Nephron (organoid): Measurements from ENCODE around the gene MRPL49.

Source experiments
- H3K27ac Mint-ChIP-seq, 3 experiments: 2 replicates each; pipeline ENCODE4 v1.8.0; 2020; ENCODE audit warnings: mixed read lengths in 3 of 3, mild to moderate bottlenecking in 2 of 3, moderate library complexity in 1 of 3
- H3K27me3 Mint-ChIP-seq: 2 replicates; pipeline ENCODE4 v1.8.0; 2021; ENCODE audit warnings: low read depth, mild to moderate bottlenecking, moderate library complexity, mixed read lengths
- H3K36me3 Mint-ChIP-seq: 2 replicates; pipeline ENCODE4 v1.8.0; 2020; ENCODE audit warnings: low read depth, mixed read lengths
- H3K4me1 Mint-ChIP-seq: 2 replicates; pipeline ENCODE4 v1.8.0; 2020; ENCODE audit warnings: mixed read lengths
- H3K4me3 Mint-ChIP-seq, 3 experiments: 2 replicates each; pipeline ENCODE4 v1.8.0; 2020; ENCODE audit warnings: mild to moderate bottlenecking in 3 of 3, mixed read lengths in 3 of 3, moderate library complexity in 2 of 3
- H3K9me3 Mint-ChIP-seq: 2 replicates; pipeline ENCODE4 v1.8.0; 2020; ENCODE audit warnings: mixed read lengths
- CTCF ChIP-seq, 3 experiments: fragments of 200-600 bp; sonication (generic); IDR thresholded peaks; one replicate each; pipeline ENCODE4 v1.5.0; 2021; ENCODE audit warnings: antibody characterized with exemption in 3 of 3; ENCODE audit not compliant: unreplicated experiment in 3 of 3

MRPL49 gene

GRCh38 chr11:65087216-65087615 is 34.9 kb upstream of the MRPL49 start:
- TF ChIP-seq CTCF (IDR thresholded peaks at IDR 0.05; ENCODE audit: unreplicated experiment in 3 of 3): no peak
- H3K4me1 Mint-ChIP-seq: peaks cover 26% of the 10 kb centered on the region
- peaks cover 12% of the 10 kb centered on the region for H3K36me3 Mint-ChIP-seq
- H3K9me3 Mint-ChIP-seq: no peaks in the 10 kb centered on the region
- no peak overlapping the region for H3K27ac Mint-ChIP-seq
- no peaks in the 10 kb centered on the region for H3K27me3 Mint-ChIP-seq
- no peak overlapping the region for H3K4me3 Mint-ChIP-seq

GRCh38 chr11:65087827-65088226 is 34.3 kb upstream of the MRPL49 start:
- H3K4me1 Mint-ChIP-seq: peaks cover 23% of the 10 kb centered on the region
- H3K9me3 Mint-ChIP-seq: no peaks in the 10 kb centered on the region
- no peak overlapping the region for H3K27ac Mint-ChIP-seq
- H3K27me3 Mint-ChIP-seq: no peaks in the 10 kb centered on the region
- no peak for TF ChIP-seq CTCF (IDR thresholded peaks at IDR 0.05; ENCODE audit: unreplicated experiment in 3 of 3)
- peaks cover 12% of the 10 kb centered on the region for H3K36me3 Mint-ChIP-seq
- no peak overlapping the region for H3K4me3 Mint-ChIP-seq

GRCh38 chr11:65089621-65090020 is 32.5 kb upstream of the MRPL49 start:
- H3K4me1 Mint-ChIP-seq: peaks cover 11% of the 10 kb centered on the region
- no peak for TF ChIP-seq CTCF (IDR thresholded peaks at IDR 0.05; ENCODE audit: unreplicated experiment in 3 of 3)

GRCh38 chr11:65090628-65091027 is 31.5 kb upstream of the MRPL49 start:
- no peak overlapping the region for H3K27ac Mint-ChIP-seq
- H3K9me3 Mint-ChIP-seq: no peaks in the 10 kb centered on the region
- no peaks in the 10 kb centered on the region for H3K27me3 Mint-ChIP-seq
- TF ChIP-seq CTCF (IDR thresholded peaks at IDR 0.05; ENCODE audit: unreplicated experiment in 3 of 3): no peak
- no peak overlapping the region for H3K4me3 Mint-ChIP-seq
- H3K4me1 Mint-ChIP-seq: peaks cover 4% of the 10 kb centered on the region
- peaks cover 10% of the 10 kb centered on the region for H3K36me3 Mint-ChIP-seq

More at GRCh38 chr11:65089621-65090020, 32.5 kb upstream of the MRPL49 start:
- H3K27ac Mint-ChIP-seq: no peak overlapping the region
- no peaks in the 10 kb centered on the region for H3K9me3 Mint-ChIP-seq
- no peak overlapping the region for H3K4me3 Mint-ChIP-seq
- H3K36me3 Mint-ChIP-seq: peaks cover 12% of the 10 kb centered on the region
- H3K27me3 Mint-ChIP-seq: no peaks in the 10 kb centered on the region

GRCh38 chr11:65095427-65095826 is 26.7 kb upstream of the MRPL49 start:
- peak overlapping the region; percentile 93 to 97 (median 97) for H3K4me3 Mint-ChIP-seq
- TF ChIP-seq CTCF (IDR thresholded peaks at IDR 0.05; ENCODE audit: unreplicated experiment in 3 of 3): no peak

GRCh38 chr11:65095974-65096806 is 25.9 kb upstream of the MRPL49 start, which contains the start of gene VPS51:
VPS51 (plus strand) TSS chr11:65096214; CDS start chr11:65096251, 37 bp downstream.
- Mint-ChIP-seq H3K27me3 (no peaks in the 10 kb centered on the region), H3K9me3 (no peaks in the 10 kb centered on the region), H3K4me1 (peaks cover 10% of the 10 kb centered on the region), H3K27ac (peak within 1 kb of the TSS; percentile 95 to 98 (median 97)), H3K4me3 (peak within 1 kb of the TSS; percentile 93 to 97 (median 97)), H3K36me3 (no peaks in the 10 kb centered on the region)
- TF ChIP-seq CTCF (IDR thresholded peaks at IDR 0.05; ENCODE audit: unreplicated experiment in 3 of 3): no peak

More at GRCh38 chr11:65095427-65095826, 26.7 kb upstream of the MRPL49 start:
- H3K9me3 Mint-ChIP-seq: no peaks in the 10 kb centered on the region
- no peaks in the 10 kb centered on the region for H3K27me3 Mint-ChIP-seq
- peak overlapping the region; percentile 95 to 98 (median 97) for H3K27ac Mint-ChIP-seq
- no peaks in the 10 kb centered on the region for H3K36me3 Mint-ChIP-seq
- H3K4me1 Mint-ChIP-seq: peaks cover 10% of the 10 kb centered on the region
